CD4-positive, alpha-beta memory T cell (primary cell): ENCODE results near the gene TMEM248. TPM values are rescaled to one million over a fixed set of nuclear protein-coding genes. Genes with fewer than 3 reads are reported as not detected.
"Not testable (repeated sequence)": the region's sequence is repeated elsewhere in the genome, so short reads cannot be mapped to it uniquely, and the experiment has no call there.

Experiments
- CTCF ChIA-PET: fragments of 350-600 bp; sonication (Branson Sonifier 250); formaldehyde crosslinking; loops from one replicate; lab custom pipeline; 2021; ENCODE audit warnings: inconsistent platforms; ENCODE audit not compliant: partially characterized antibody; lab: Charles Lee
- POLR2A ChIA-PET: fragments of 350-600 bp; sonication (Branson Sonifier 250); formaldehyde crosslinking; loops from one replicate; lab custom pipeline; 2021; ENCODE audit not compliant: partially characterized antibody; lab: Charles Lee
- DNase-seq, 5 donors: peaks; one replicate each; pipeline versions ENCODE4 v3.0.0 to v3.0.0-alpha.2; 2020 to 2022; ENCODE audit warnings: mixed read lengths in 1 of 5
- H3K27ac ChIP-seq: one replicate; pipeline ENCODE4 v1.7.0; 2013; ENCODE audit warnings: low read depth, low read length
- H3K27me3 ChIP-seq: 2 replicates; pipeline ENCODE4 v1.7.0; 2013; ENCODE audit warnings: mild to moderate bottlenecking, low read length, moderate library complexity; ENCODE audit not compliant: insufficient read depth
- H3K36me3 ChIP-seq: 2 replicates; pipeline ENCODE4 v1.7.0; 2013; ENCODE audit warnings: mild to moderate bottlenecking, low read length, moderate library complexity; ENCODE audit not compliant: insufficient read depth
- H3K4me1 ChIP-seq: 2 replicates; pipeline ENCODE4 v1.7.0; 2013; ENCODE audit warnings: mild to moderate bottlenecking, low read length, moderate library complexity; ENCODE audit not compliant: insufficient read depth
- H3K4me3 ChIP-seq, 2 donors: one replicate each; pipeline ENCODE4 v1.7.0; 2013; ENCODE audit warnings: low read length in 2 of 2, mild to moderate bottlenecking in 1 of 2
- H3K9me3 ChIP-seq, 2 donors: one replicate each; pipeline ENCODE4 v1.7.0; 2013; ENCODE audit warnings: low read length in 2 of 2, control low read depth in 1 of 2; ENCODE audit not compliant: control insufficient read depth in 1 of 2
- H3K27ac Mint-ChIP-seq, 7 donors: one replicate each; pipeline ENCODE4 v1.8.0; 2020 to 2021; ENCODE audit warnings: mixed read lengths in 7 of 7, mild to moderate bottlenecking in 6 of 7, inconsistent platforms in 3 of 7, moderate library complexity in 3 of 7
- H3K27me3 Mint-ChIP-seq, 2 donors: one replicate each; pipeline ENCODE4 v1.8.0; 2020 to 2021; ENCODE audit warnings: mixed read lengths in 2 of 2
- H3K36me3 Mint-ChIP-seq, 2 donors: one replicate each; pipeline ENCODE4 v1.8.0; 2020 to 2021; ENCODE audit warnings: mixed read lengths in 2 of 2, inconsistent platforms in 1 of 2, mild to moderate bottlenecking in 1 of 2
- H3K4me1 Mint-ChIP-seq, 4 donors: one replicate each; pipeline ENCODE4 v1.8.0; 2020 to 2021; ENCODE audit warnings: mixed read lengths in 4 of 4, mild to moderate bottlenecking in 1 of 4
- H3K4me3 Mint-ChIP-seq, 8 donors: one replicate each; pipeline ENCODE4 v1.8.0; 2020 to 2021; ENCODE audit warnings: mixed read lengths in 8 of 8, mild to moderate bottlenecking in 7 of 8, moderate library complexity in 6 of 8, inconsistent platforms in 3 of 8
- H3K9me3 Mint-ChIP-seq, 8 donors: one replicate each; pipeline ENCODE4 v1.8.0; 2020 to 2021; ENCODE audit warnings: mixed read lengths in 8 of 8, mild to moderate bottlenecking in 5 of 8, inconsistent platforms in 3 of 8, moderate library complexity in 1 of 8
- intact Hi-C: fragments of 100-400 bp; cut with micrococcal nuclease; formaldehyde crosslinking; loops from one replicate; pipeline ENCODE4 v1.15.1; 2023
- polyA plus RNA-seq, 2 donors: library from polyadenylated mRNA; unstranded; fragments of 300-500 nt; fragmentation: Illumina TruSeq; gene quantifications; one replicate each; pipeline ENCODE4 v1.2.3, GENCODE V29; 2021
- total RNA-seq, 2 experiments: library from RNA; stranded (reverse); gene quantifications; one replicate each; pipeline ENCODE4 v1.2.3, GENCODE V29; 2021

Gene TMEM248
- total and polyA plus RNA-seq, 4 experiments from 2014 or later: 95.9 to 134 (median 112) TPM

- not testable (repeated sequence) for H3K9me3 ChIP-seq, H3K9me3 Mint-ChIP-seq, H3K27me3 Mint-ChIP-seq, H3K27me3 ChIP-seq
- ChIA-PET POLR2A (interaction anchor here (0.9 to 3.4 kb wide), 7 partner anchors 73 to 501 kb away, joined by 3 to 33 read pairs (median 10); partner anchors contain the start of gene TMEM248), CTCF (interaction anchor here (0.8 kb wide), 1 partner anchor 71 kb away, joined by 3 read pairs; no protein-coding TSS in a partner anchor)
- H3K36me3 ChIP-seq: peaks cover 19% of the 10 kb centered on the region
- Mint-ChIP-seq H3K4me1 (peaks cover 16 to 46% (median 29%) of the 10 kb centered on the region in 4 donors), H3K36me3 (peaks cover 13 to 48% of the 10 kb centered on the region in 2 donors), H3K27ac (peak overlapping the region; percentile 97 to 100 (median 100)), H3K4me3 (peak overlapping the region; percentile 96 to 100 (median 100))
- intact Hi-C loops: loop anchor here (1.0 to 5.0 kb wide), 2 partner anchors 149 to 787 kb away; partner anchors contain the start of gene TPST1
- peaks cover 24% of the 10 kb centered on the region for H3K4me1 ChIP-seq
- H3K4me3 ChIP-seq: peak overlapping the region; percentile 61 to 84
- H3K27ac ChIP-seq: peak overlapping the region; percentile 99
- DNase-seq: peak in 4 of 5 donors; percentile 72 to 82 (median 80)
Observed at GRCh38 chr7:66994691-66995049, 73.6 kb downstream of the TMEM248 start.

GRCh38 chr7:66995050-66995776, 74.2 kb downstream of the TMEM248 start, which contains the start of gene SBDS:
TSS of gene SBDS (minus strand) at chr7:66995586. CDS start at chr7:66995417, 169 bp downstream.
- Mint-ChIP-seq H3K4me1 (peaks cover 16 to 46% (median 29%) of the 10 kb centered on the region in 4 donors), H3K36me3 (peaks cover 13 to 50% of the 10 kb centered on the region in 2 donors), H3K4me3 (peak within 1 kb of the TSS; percentile 96 to 100 (median 100)), H3K27ac (peak within 1 kb of the TSS; percentile 97 to 100 (median 100))
- Histone ChIP-seq H3K36me3 (peaks cover 19% of the 10 kb centered on the region), H3K27ac (peak within 1 kb of the TSS; percentile 99), H3K4me1 (peaks cover 24% of the 10 kb centered on the region), H3K4me3 (peak within 1 kb of the TSS; percentile 61 to 84)
- POLR2A ChIA-PET: interaction anchor here (0.6 to 3.4 kb wide), 14 partner anchors 9 to 1622 kb away, joined by 3 to 33 read pairs (median 5); partner anchors contain the start of genes KCTD7, RABGEF1, TMEM248 and ZNF92
- CTCF ChIA-PET: interaction anchor here (0.7 to 1.5 kb wide), 4 partner anchors 8 to 151 kb away, joined by 3 to 7 read pairs (median 3); no protein-coding TSS in a partner anchor
- H3K27me3 Mint-ChIP-seq, H3K9me3 ChIP-seq, H3K27me3 ChIP-seq, H3K9me3 Mint-ChIP-seq: not testable (repeated sequence)
- intact Hi-C loops: loop anchor here (5.0 kb wide), 1 partner anchor 788 kb away; the partner anchor contains the start of gene TPST1
- peak; percentile 92 to 98 (median 97) for DNase-seq

GRCh38 chr7:66996444-66997191, 75.6 kb downstream of the TMEM248 start, which contains the start of gene TYW1:
TSS of gene TYW1 (plus strand) at chr7:66996833. CDS start at chr7:66996979, 146 bp downstream.
- Histone ChIP-seq H3K4me1 (peaks cover 24% of the 10 kb centered on the region), H3K27ac (peak within 1 kb of the TSS; percentile 70), H3K36me3 (peaks cover 19% of the 10 kb centered on the region), H3K4me3 (peak within 1 kb of the TSS; percentile 73 to 79)
- H3K27me3 Mint-ChIP-seq, H3K27me3 ChIP-seq, H3K9me3 ChIP-seq, H3K9me3 Mint-ChIP-seq: not testable (repeated sequence)
- H3K4me1 Mint-ChIP-seq: peaks cover 17 to 53% (median 32%) of the 10 kb centered on the region in 4 donors
- ChIA-PET POLR2A (interaction anchor here (0.8 to 3.4 kb wide), 8 partner anchors 76 to 1990 kb away, joined by 3 to 29 read pairs (median 4); partner anchors contain the start of genes ERV3-1, RABGEF1 and TMEM248), CTCF (interaction anchor here (1.5 kb wide), 1 partner anchor 152 kb away, joined by 7 read pairs; no protein-coding TSS in a partner anchor)
- H3K4me3 Mint-ChIP-seq: peak within 1 kb of the TSS; percentile 96 to 100 (median 100)
- intact Hi-C loops: loop anchor here (1.0 to 5.0 kb wide), 6 partner anchors 75 to 789 kb away; partner anchors contain the start of genes KCTD7, RABGEF1, TMEM248 and TPST1
- H3K36me3 Mint-ChIP-seq: peaks cover 15 to 46% of the 10 kb centered on the region in 2 donors
- DNase-seq: peak; percentile 98 to 99 (median 99)
- H3K27ac Mint-ChIP-seq: peak within 1 kb of the TSS; percentile 96 to 100 (median 100)

GRCh38 chr7:67000601-67001258, 79.7 kb downstream of the TMEM248 start:
- H3K36me3 Mint-ChIP-seq: peaks cover 14 to 32% of the 10 kb centered on the region in 2 donors
- H3K27ac Mint-ChIP-seq: peak overlapping the region in 5 of 7 donors; percentile 65 to 91 (median 82)
- intact Hi-C loops: loop anchor here (5.0 kb wide), 1 partner anchor 968 kb away; no protein-coding TSS in a partner anchor

GRCh38 chr7:67004145-67004544, 83.1 kb downstream of the TMEM248 start:
- intact Hi-C loops: loop anchor here (5.0 kb wide), 1 partner anchor 972 kb away; no protein-coding TSS in a partner anchor
- H3K4me3 Mint-ChIP-seq, H3K27me3 ChIP-seq, H3K4me1 ChIP-seq, H3K9me3 Mint-ChIP-seq, H3K27ac Mint-ChIP-seq, H3K9me3 ChIP-seq, H3K27me3 Mint-ChIP-seq, H3K4me3 ChIP-seq, CTCF ChIA-PET, DNase-seq, H3K27ac ChIP-seq: not testable (repeated sequence)
- POLR2A ChIA-PET: interaction anchor here (0.6 kb wide), 1 partner anchor 1752 kb away, joined by 3 read pairs; no protein-coding TSS in a partner anchor
- H3K4me1 Mint-ChIP-seq: peaks cover 2 to 13% (median 7%) of the 10 kb centered on the region in 4 donors
- H3K36me3 ChIP-seq: peaks cover 12% of the 10 kb centered on the region
- peaks cover 28 to 51% of the 10 kb centered on the region in 2 donors for H3K36me3 Mint-ChIP-seq

More at GRCh38 chr7:67000601-67001258, 79.7 kb downstream of the TMEM248 start:
- H3K4me1 ChIP-seq, H3K9me3 ChIP-seq, H3K27me3 Mint-ChIP-seq, H3K9me3 Mint-ChIP-seq, H3K36me3 ChIP-seq, H3K4me3 ChIP-seq, H3K27ac ChIP-seq, H3K27me3 ChIP-seq: not testable (repeated sequence)
- Mint-ChIP-seq H3K4me1 (peaks cover 6 to 26% (median 14%) of the 10 kb centered on the region in 4 donors), H3K4me3 (peak overlapping the region in 1 of 8 donors; percentile 81)
- ChIA-PET CTCF (interaction anchor here (1.3 kb wide), 1 partner anchor 587 kb away, joined by 4 read pairs; no protein-coding TSS in a partner anchor), POLR2A (interaction anchor here (0.6 kb wide), 1 partner anchor 1252 kb away, joined by 5 read pairs; no protein-coding TSS in a partner anchor)
- DNase-seq: peak; percentile 38 to 47 (median 44)

GRCh38 chr7:67006965-67007364, 85.9 kb downstream of the TMEM248 start:
- Histone ChIP-seq H3K27me3 (no peaks in the 10 kb centered on the region), H3K9me3 (no peaks in the 10 kb centered on the region), H3K27ac (no peak overlapping the region), H3K4me3 (no peak overlapping the region), H3K4me1 (no peaks in the 10 kb centered on the region), H3K36me3 (peaks cover 14% of the 10 kb centered on the region)
- no peak overlapping the region for H3K27ac Mint-ChIP-seq
- peaks cover 32 to 52% of the 10 kb centered on the region in 2 donors for H3K36me3 Mint-ChIP-seq
- no peak for DNase-seq
- no peak overlapping the region for H3K4me3 Mint-ChIP-seq
- H3K4me1 Mint-ChIP-seq: peaks cover 0 to 7% (median 4%) of the 10 kb centered on the region in 4 donors
- ChIA-PET CTCF (no interaction called here), POLR2A (no interaction called here)
- H3K9me3 Mint-ChIP-seq: no peaks in the 10 kb centered on the region
- H3K27me3 Mint-ChIP-seq: no peaks in the 10 kb centered on the region
- intact Hi-C loops: no loop called here
